ENCODE data around the gene ZCCHC10.

ZCCHC10 gene

DNA sequence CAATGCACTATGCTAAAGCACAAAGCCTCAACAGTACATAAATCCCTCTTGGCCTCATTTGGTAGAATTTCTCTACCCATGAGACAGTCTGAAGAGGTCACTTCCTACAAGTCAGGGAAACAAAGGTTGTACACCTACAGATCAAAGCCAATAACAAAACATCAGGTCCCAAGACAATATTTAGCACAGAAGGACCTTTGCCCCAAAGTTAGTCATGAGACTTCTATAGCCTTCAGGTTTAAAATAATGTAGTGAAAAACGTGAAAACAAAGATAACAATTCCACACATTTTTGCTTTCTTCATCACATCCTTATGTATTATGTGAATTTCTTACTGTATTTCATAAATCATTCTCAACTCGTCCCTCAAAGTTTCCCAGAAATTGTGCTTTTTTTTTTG is 78.7 kb downstream of the ZCCHC10 start:
- peak; percentile 66 for ATAC-seq
- no peak for TF ChIP-seq ESRRG (CRISPR knock-in tag; IDR thresholded peaks at IDR 0.05)
- TF ChIP-seq ZNF70 (CRISPR knock-in tag; IDR thresholded peaks at IDR 0.05): no peak
- no peak for TF ChIP-seq GLIS3 (CRISPR knock-in tag; IDR thresholded peaks at IDR 0.05)
- no peak for TF ChIP-seq BACH2 (CRISPR knock-in tag; IDR thresholded peaks at IDR 0.05; ENCODE audit: borderline replicate concordance)

All from SK-N-SH treated with all-trans-retinoic acid at 6 μM for 48 hours (cell line).